ENCODE data around the gene EMC7.
A peak's percentile ranks its signal among the peaks of the same experiment; 100 is the strongest.

EMC7 gene

GRCh38 chr15:34114215-34114614 lies 12.6 kb upstream of the EMC7 start:
- Mint-ChIP-seq H3K4me1 (peaks cover 0 to 7% of the 10 kb centered on the region in 2 donors), H3K4me3 (no peak overlapping the region), H3K27ac (no peak overlapping the region), H3K36me3 (no peaks in the 10 kb centered on the region), H3K9me3 (no peaks in the 10 kb centered on the region), H3K27me3 (peaks cover 4 to 13% of the 10 kb centered on the region in 2 donors)
- DNase-seq: no peak
- no peak for ATAC-seq (replicated peaks)

- no peak for DNase-seq
- H3K4me3 Mint-ChIP-seq: no peak overlapping the region
- no peak overlapping the region for H3K27ac Mint-ChIP-seq
- ATAC-seq (replicated peaks): no peak
- H3K4me1 Mint-ChIP-seq: peaks cover 0 to 7% of the 10 kb centered on the region in 2 donors
- H3K9me3 Mint-ChIP-seq: no peaks in the 10 kb centered on the region
- H3K36me3 Mint-ChIP-seq: peaks cover under 1% of the 10 kb centered on the region in 2 donors
- H3K27me3 Mint-ChIP-seq: peaks cover 0 to 13% of the 10 kb centered on the region in 2 donors
Measured at GRCh38 chr15:34111488-34111887, 9.8 kb upstream of the EMC7 start.

GRCh38 chr15:34109797-34110663 lies 8.4 kb upstream of the EMC7 start:
- Mint-ChIP-seq H3K4me3 (no peak overlapping the region), H3K27me3 (peaks cover 0 to 13% of the 10 kb centered on the region in 2 donors), H3K4me1 (peaks cover 0 to 7% of the 10 kb centered on the region in 2 donors), H3K9me3 (peaks cover 0 to 2% of the 10 kb centered on the region in 2 donors), H3K36me3 (peaks cover 7 to 8% of the 10 kb centered on the region in 2 donors), H3K27ac (no peak overlapping the region)
- ATAC-seq (replicated peaks) (peak in 1 of 2 donors; percentile 49), DNase-seq (no peak)

DNA sequence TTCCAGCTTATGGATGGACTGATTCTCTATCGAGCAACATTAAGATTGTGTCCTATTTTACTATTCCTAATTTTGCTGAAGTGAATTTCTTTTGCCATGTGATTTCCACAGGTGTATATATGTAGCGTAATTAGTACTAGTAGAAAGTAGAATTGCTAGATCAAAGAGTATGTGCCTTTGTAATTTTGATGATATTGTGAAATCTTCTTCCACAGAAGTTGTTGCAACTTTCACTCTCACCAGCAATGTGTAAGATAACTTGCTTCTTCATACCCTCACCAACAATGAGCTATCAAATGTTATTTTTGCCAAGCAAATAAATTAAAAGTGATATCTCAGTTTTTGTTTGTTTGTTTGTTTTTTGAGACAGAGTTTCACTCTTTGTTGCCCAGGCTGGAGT lies 5.7 kb upstream of the EMC7 start:
- no peak for ATAC-seq (replicated peaks)
- DNase-seq: no peak
- no peak overlapping the region for H3K4me3 Mint-ChIP-seq
- no peaks in the 10 kb centered on the region for H3K27me3 Mint-ChIP-seq
- H3K27ac Mint-ChIP-seq: no peak overlapping the region
- peaks cover 19 to 21% of the 10 kb centered on the region in 2 donors for H3K36me3 Mint-ChIP-seq
- H3K4me1 Mint-ChIP-seq: peaks cover 0 to 7% of the 10 kb centered on the region in 2 donors
- peaks cover 0 to 2% of the 10 kb centered on the region in 2 donors for H3K9me3 Mint-ChIP-seq

GRCh38 chr15:34106423-34106822 lies 4.8 kb upstream of the EMC7 start:
- no peaks in the 10 kb centered on the region for H3K27me3 Mint-ChIP-seq
- ATAC-seq (replicated peaks) (no peak), DNase-seq (no peak)
- peaks cover 0 to 7% of the 10 kb centered on the region in 2 donors for H3K4me1 Mint-ChIP-seq
- no peak overlapping the region for H3K4me3 Mint-ChIP-seq
- H3K36me3 Mint-ChIP-seq: peaks cover 25 to 28% of the 10 kb centered on the region in 2 donors
- H3K9me3 Mint-ChIP-seq: peaks cover 0 to 2% of the 10 kb centered on the region in 2 donors
- H3K27ac Mint-ChIP-seq: no peak overlapping the region

DNA sequence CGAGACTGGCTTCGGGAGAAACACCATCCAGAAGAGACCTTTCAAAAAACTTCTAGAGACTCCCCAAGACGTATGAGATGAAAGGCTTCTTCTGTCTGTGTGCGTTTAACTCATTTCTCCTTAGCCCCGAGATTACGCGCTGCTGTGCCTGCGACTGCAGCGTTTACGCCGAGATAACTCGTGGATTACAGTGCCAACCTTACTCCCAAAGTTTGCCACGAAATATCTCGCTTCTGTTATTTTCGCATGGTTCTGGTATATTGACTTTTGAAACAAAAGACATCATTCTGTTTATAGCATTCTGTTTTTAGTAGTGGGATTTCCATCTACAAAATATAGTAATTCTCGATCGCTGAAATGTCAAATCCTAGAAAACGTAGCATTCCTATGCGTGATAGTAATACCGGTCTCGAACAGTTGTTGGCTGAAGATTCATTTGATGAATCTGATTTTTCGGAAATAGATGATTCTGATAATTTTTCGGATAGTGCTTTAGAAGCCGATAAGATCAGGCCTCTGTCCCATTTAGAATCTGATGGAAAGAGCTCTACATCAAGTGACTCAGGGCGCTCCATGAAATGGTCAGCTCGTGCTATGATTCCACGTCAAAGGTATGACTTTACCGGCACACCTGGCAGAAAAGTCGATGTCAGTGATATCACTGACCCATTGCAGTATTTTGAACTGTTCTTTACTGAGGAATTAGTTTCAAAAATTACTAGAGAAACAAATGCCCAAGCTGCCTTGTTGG lies 688 bp upstream of the EMC7 start:
- peak overlapping the region; percentile 100 for H3K27ac Mint-ChIP-seq
- no peaks in the 10 kb centered on the region for H3K27me3 Mint-ChIP-seq
- H3K36me3 Mint-ChIP-seq: peaks cover 25 to 33% of the 10 kb centered on the region in 2 donors
- peak overlapping the region; percentile 99 to 100 for H3K4me3 Mint-ChIP-seq
- H3K9me3 Mint-ChIP-seq: peaks cover 0 to 2% of the 10 kb centered on the region in 2 donors
- ATAC-seq (replicated peaks) (no peak), DNase-seq (no peak)
- H3K4me1 Mint-ChIP-seq: peaks cover 6 to 16% of the 10 kb centered on the region in 2 donors

DNA sequence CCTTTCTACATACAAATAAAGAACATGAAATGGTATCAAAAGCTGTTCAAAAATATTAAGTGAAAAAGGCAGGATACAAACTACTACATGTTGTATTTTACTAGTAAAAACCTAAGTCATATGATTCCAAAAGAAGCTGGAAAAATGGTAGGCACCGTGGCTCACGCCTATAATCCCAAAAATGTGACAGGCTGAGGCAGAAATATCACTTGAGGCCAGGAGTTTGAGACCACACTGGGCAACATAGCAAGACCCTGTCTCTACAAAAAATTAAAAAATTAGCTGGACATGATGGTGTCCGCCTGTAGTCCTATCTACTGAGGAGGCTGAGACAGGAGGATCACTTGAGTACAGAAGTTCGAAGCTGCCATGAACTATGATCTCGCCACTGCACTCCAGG lies 1.7 kb downstream of the EMC7 start:
- Mint-ChIP-seq H3K4me3 (peak overlapping the region; percentile 23 to 36), H3K27ac (peak overlapping the region; percentile 9), H3K4me1 (peaks cover 6 to 16% of the 10 kb centered on the region in 2 donors), H3K9me3 (no peaks in the 10 kb centered on the region), H3K36me3 (peaks cover 23 to 30% of the 10 kb centered on the region in 2 donors), H3K27me3 (no peaks in the 10 kb centered on the region)
- no peak for ATAC-seq (replicated peaks)
- no peak for DNase-seq

GRCh38 chr15:34085746-34086145 lies 15.9 kb downstream of the EMC7 start:
- Mint-ChIP-seq H3K36me3 (peaks cover 23 to 35% of the 10 kb centered on the region in 2 donors), H3K27me3 (no peaks in the 10 kb centered on the region), H3K27ac (no peak overlapping the region), H3K4me3 (no peak overlapping the region), H3K9me3 (no peaks in the 10 kb centered on the region), H3K4me1 (peaks cover 0 to 2% of the 10 kb centered on the region in 2 donors)
- no peak for ATAC-seq (replicated peaks)
- DNase-seq: no peak

- Mint-ChIP-seq H3K27me3 (no peaks in the 10 kb centered on the region), H3K4me1 (no peaks in the 10 kb centered on the region), H3K36me3 (peaks cover 20 to 27% of the 10 kb centered on the region in 2 donors), H3K4me3 (no peak overlapping the region), H3K27ac (no peak overlapping the region), H3K9me3 (no peaks in the 10 kb centered on the region)
- ATAC-seq (replicated peaks) (no peak), DNase-seq (no peak)
Measured at GRCh38 chr15:34084086-34084485, 17.6 kb downstream of the EMC7 start.

GRCh38 chr15:34079904-34080303 lies 21.8 kb downstream of the EMC7 start:
- no peak overlapping the region for H3K4me3 Mint-ChIP-seq
- H3K27ac Mint-ChIP-seq: no peak overlapping the region
- H3K36me3 Mint-ChIP-seq: peaks cover 25 to 30% of the 10 kb centered on the region in 2 donors
- peaks cover 0 to 2% of the 10 kb centered on the region in 2 donors for H3K9me3 Mint-ChIP-seq
- DNase-seq (no peak), ATAC-seq (replicated peaks) (no peak)
- H3K4me1 Mint-ChIP-seq: no peaks in the 10 kb centered on the region
- no peaks in the 10 kb centered on the region for H3K27me3 Mint-ChIP-seq

DNA sequence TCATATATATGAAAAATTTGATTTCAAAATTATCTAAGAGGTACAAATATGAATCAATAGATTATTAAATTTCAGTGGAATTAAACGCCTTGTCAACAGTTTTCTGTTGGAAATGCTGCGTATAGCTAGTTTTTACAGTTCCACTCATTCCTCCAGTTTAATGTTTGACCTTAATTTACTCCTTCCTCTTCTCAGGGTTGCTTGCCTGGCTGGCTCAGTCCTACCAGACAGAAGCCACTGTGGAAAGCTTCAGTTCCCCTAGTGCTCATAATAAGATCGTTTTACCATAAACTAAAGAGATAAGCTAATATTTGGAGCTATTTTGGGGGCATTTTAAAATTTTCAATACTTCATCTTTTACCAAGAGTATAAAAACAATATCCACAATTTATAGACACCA lies 22.8 kb downstream of the EMC7 start:
- Mint-ChIP-seq H3K4me3 (no peak overlapping the region), H3K9me3 (peaks cover 3 to 5% of the 10 kb centered on the region in 2 donors), H3K4me1 (no peaks in the 10 kb centered on the region), H3K36me3 (peaks cover 29 to 32% of the 10 kb centered on the region in 2 donors), H3K27me3 (no peaks in the 10 kb centered on the region), H3K27ac (no peak overlapping the region)
- ATAC-seq (replicated peaks): no peak
- no peak for DNase-seq

DNA sequence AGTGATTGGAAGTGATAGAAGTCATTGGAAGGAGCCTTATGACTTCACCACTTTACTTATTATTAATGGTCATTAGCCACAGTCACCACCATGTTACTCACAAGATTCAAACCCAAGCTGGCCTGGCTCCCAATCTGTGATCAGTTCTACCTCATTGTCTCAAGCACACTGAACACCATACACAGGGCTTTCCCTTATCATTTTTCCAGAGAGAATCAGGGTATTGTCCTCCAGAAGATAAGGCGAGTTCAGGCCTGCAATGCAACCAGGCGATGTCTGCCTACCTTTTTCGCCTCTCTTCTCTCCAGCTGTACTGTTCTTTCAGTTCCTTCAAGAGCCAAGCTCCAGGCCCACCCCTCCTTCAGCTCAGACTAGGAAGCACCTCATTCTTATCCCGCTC lies 24.9 kb downstream of the EMC7 start:
- ATAC-seq (replicated peaks): no peak
- H3K9me3 Mint-ChIP-seq: peaks cover 3 to 5% of the 10 kb centered on the region in 2 donors
- H3K36me3 Mint-ChIP-seq: peaks cover 26 to 29% of the 10 kb centered on the region in 2 donors
- no peaks in the 10 kb centered on the region for H3K27me3 Mint-ChIP-seq
- H3K27ac Mint-ChIP-seq: no peak overlapping the region
- H3K4me1 Mint-ChIP-seq: no peaks in the 10 kb centered on the region
- no peak for DNase-seq
- no peak overlapping the region for H3K4me3 Mint-ChIP-seq

- Mint-ChIP-seq H3K36me3 (peaks cover 6 to 7% of the 10 kb centered on the region in 2 donors), H3K27me3 (no peaks in the 10 kb centered on the region), H3K4me3 (no peak overlapping the region), H3K27ac (no peak overlapping the region), H3K4me1 (no peaks in the 10 kb centered on the region), H3K9me3 (peaks cover 3% of the 10 kb centered on the region in 2 donors)
- DNase-seq: no peak
- ATAC-seq (replicated peaks): no peak
Measured at GRCh38 chr15:34070003-34070402, 31.7 kb downstream of the EMC7 start.

- ATAC-seq (replicated peaks): no peak
- DNase-seq: no peak
- Mint-ChIP-seq H3K9me3 (no peaks in the 10 kb centered on the region), H3K27me3 (no peaks in the 10 kb centered on the region), H3K4me3 (no peak overlapping the region), H3K4me1 (peaks cover 4 to 7% of the 10 kb centered on the region in 2 donors), H3K27ac (no peak overlapping the region), H3K36me3 (peaks cover 0 to 2% of the 10 kb centered on the region in 2 donors)
Measured at GRCh38 chr15:34065941-34066340, 35.7 kb downstream of the EMC7 start.
